H9 (cell line): ENCODE measurements around the gene SLC51A. TPM values are rescaled to one million over a fixed set of nuclear protein-coding genes. Genes with fewer than 3 reads are reported as not detected.

Source experiments
- DNase-seq: peaks from one replicate; pipeline ENCODE4 v3.0.0-alpha.2; 2017
- H2AFZ ChIP-seq: one replicate; pipeline ENCODE4 v1.6.1; 2013; ENCODE audit warnings: mild to moderate bottlenecking, low read length, control low read depth, moderate library complexity
- H2AK5ac ChIP-seq: 2 replicates; pipeline ENCODE4 v1.6.1; 2013; ENCODE audit warnings: low read length, control low read depth, mixed read lengths; ENCODE audit not compliant: insufficient read length
- H2BK120ac ChIP-seq: one replicate; pipeline ENCODE4 v1.6.1; 2013; ENCODE audit warnings: low read depth, mild to moderate bottlenecking, low read length, control low read depth, inconsistent platforms; ENCODE audit not compliant: poor library complexity, severe bottlenecking
- H2BK12ac ChIP-seq: 2 replicates; pipeline ENCODE4 v1.6.1; 2013; ENCODE audit warnings: low read length, control low read depth, mixed read lengths, low read depth; ENCODE audit not compliant: insufficient read length
- H2BK15ac ChIP-seq: 2 replicates; pipeline ENCODE4 v1.6.1; 2013; ENCODE audit warnings: low read depth, low read length, control low read depth
- H2BK20ac ChIP-seq: one replicate; pipeline ENCODE4 v1.6.1; 2013; ENCODE audit warnings: low read depth, mild to moderate bottlenecking, low read length, control low read depth, inconsistent platforms; ENCODE audit not compliant: poor library complexity, severe bottlenecking
- H2BK5ac ChIP-seq: 2 replicates; pipeline ENCODE4 v1.6.1; 2013; ENCODE audit warnings: low read length, control low read depth, mixed read lengths; ENCODE audit not compliant: insufficient read length
- H3K14ac ChIP-seq: 2 replicates; pipeline ENCODE4 v1.6.1; 2013; ENCODE audit warnings: low read length, control low read depth; ENCODE audit not compliant: insufficient read depth
- H3K18ac ChIP-seq: 2 replicates; pipeline ENCODE4 v1.6.1; 2013; ENCODE audit warnings: low read depth, mild to moderate bottlenecking, mixed read lengths, low read length, control low read depth; ENCODE audit not compliant: insufficient read length
- H3K23ac ChIP-seq: 2 replicates; pipeline ENCODE4 v1.6.1; 2013; ENCODE audit warnings: low read length, control low read depth, mixed read lengths, low read depth; ENCODE audit not compliant: insufficient read length
- H3K23me2 ChIP-seq: 2 replicates; pipeline ENCODE4 v1.6.1; 2013; ENCODE audit warnings: low read depth, mild to moderate bottlenecking, mixed read lengths, low read length, control low read depth; ENCODE audit not compliant: insufficient read length, poor library complexity, severe bottlenecking
- H3K27ac ChIP-seq: 2 replicates; pipeline ENCODE4 v1.5.1; 2013; ENCODE audit warnings: low read length, control low read depth, mixed read lengths, low read depth; ENCODE audit not compliant: insufficient read length
- H3K27me3 ChIP-seq: 2 replicates; pipeline ENCODE4 v1.6.1; 2013; ENCODE audit warnings: low read length, control low read depth, inconsistent platforms; ENCODE audit not compliant: insufficient read depth
- H3K4ac ChIP-seq: 2 replicates; pipeline ENCODE4 v1.6.1; 2013; ENCODE audit warnings: low read depth, mild to moderate bottlenecking, control low read depth, inconsistent platforms, low read length, moderate library complexity
- H3K4me1 ChIP-seq: 2 replicates; pipeline ENCODE4 v1.6.1; 2013; ENCODE audit warnings: low read length, control low read depth, inconsistent platforms; ENCODE audit not compliant: insufficient read depth
- H3K4me2 ChIP-seq: 2 replicates; pipeline ENCODE4 v1.6.1; 2013; ENCODE audit warnings: low read length, control low read depth, mixed read lengths; ENCODE audit not compliant: insufficient read length, insufficient read depth
- H3K56ac ChIP-seq: 2 replicates; pipeline ENCODE4 v1.6.1; 2013; ENCODE audit warnings: low read depth, mild to moderate bottlenecking, mixed read lengths, low read length, control low read depth; ENCODE audit not compliant: insufficient read length
- H3K79me1 ChIP-seq: 2 replicates; pipeline ENCODE4 v1.6.1; 2013; ENCODE audit warnings: low read depth, mild to moderate bottlenecking, moderate library complexity, low read length, control low read depth, inconsistent platforms; ENCODE audit not compliant: insufficient read depth, poor library complexity, severe bottlenecking
- H3K79me2 ChIP-seq: 2 replicates; pipeline ENCODE4 v1.6.1; 2013; ENCODE audit warnings: low read length, control low read depth, inconsistent platforms; ENCODE audit not compliant: insufficient read depth
- H3K9ac ChIP-seq: 2 replicates; pipeline ENCODE4 v1.6.1; 2013; ENCODE audit warnings: low read length, control low read depth, mixed read lengths; ENCODE audit not compliant: insufficient read length; ENCODE audit errors: extremely low read depth
- H3K9me3 ChIP-seq: one replicate; pipeline ENCODE4 v1.6.1; 2013; ENCODE audit warnings: low read depth, low read length, inconsistent platforms; ENCODE audit not compliant: control insufficient read depth
- H3T11ph ChIP-seq: one replicate; pipeline ENCODE4 v1.6.1; 2013; ENCODE audit warnings: mild to moderate bottlenecking, low read length, control low read depth, inconsistent platforms
- H4K20me1 ChIP-seq: one replicate; pipeline ENCODE4 v1.6.1; 2013; ENCODE audit not compliant: control insufficient read depth, insufficient read length, insufficient read depth
- H4K5ac ChIP-seq: 2 replicates; pipeline ENCODE4 v1.6.1; 2013; ENCODE audit warnings: low read depth, mild to moderate bottlenecking, mixed read lengths, low read length, control low read depth; ENCODE audit not compliant: insufficient read length
- H4K8ac ChIP-seq: replicated peaks from 2 replicates; pipeline ENCODE4 v1.6.1; 2013; ENCODE audit warnings: low read length, control low read depth, mixed read lengths, low read depth; ENCODE audit not compliant: insufficient read length
- H4K91ac ChIP-seq: 2 replicates; pipeline ENCODE4 v1.6.1; 2013; ENCODE audit warnings: low read depth, mild to moderate bottlenecking, moderate library complexity, mixed read lengths, low read length, control low read depth; ENCODE audit not compliant: insufficient read length
- H3K27ac Mint-ChIP-seq, 3 experiments: 2 replicates in 2 of 3; 3 replicates in 1 of 3; pipeline ENCODE4 v1.8.0; 2020 to 2021; ENCODE audit warnings: mixed read lengths in 3 of 3, mild to moderate bottlenecking in 1 of 3, moderate library complexity in 1 of 3
- H3K27me3 Mint-ChIP-seq: 2 replicates; pipeline ENCODE4 v1.8.0; 2021; ENCODE audit warnings: low read depth, mild to moderate bottlenecking, moderate library complexity, mixed read lengths
- H3K36me3 Mint-ChIP-seq, 3 experiments: 2 replicates in 2 of 3; 3 replicates in 1 of 3; pipeline ENCODE4 v1.8.0; 2020 to 2021; ENCODE audit warnings: low read depth in 3 of 3, mixed read lengths in 3 of 3; ENCODE audit not compliant: insufficient read depth in 1 of 3
- H3K4me1 Mint-ChIP-seq, 2 experiments: 2 replicates each; pipeline ENCODE4 v1.8.0; 2020; ENCODE audit warnings: mixed read lengths in 2 of 2
- H3K4me3 Mint-ChIP-seq, 2 experiments: 2 replicates in 1 of 2; 3 replicates in 1 of 2; pipeline ENCODE4 v1.8.0; 2020 to 2021; ENCODE audit warnings: mild to moderate bottlenecking in 2 of 2, mixed read lengths in 2 of 2, moderate library complexity in 1 of 2
- H3K9me3 Mint-ChIP-seq, 2 experiments: 2 replicates in 1 of 2; 3 replicates in 1 of 2; pipeline ENCODE4 v1.8.0; 2020; ENCODE audit warnings: mild to moderate bottlenecking in 2 of 2, mixed read lengths in 2 of 2, moderate library complexity in 1 of 2
- WGBS: extraction: QIAGEN DNeasy Blood & Tissue Kit; methylation state at CpG from one replicate; pipeline ENCODE4 v1.1.7; 2013; ENCODE audit warnings: missing lambda C conversion rate, low lambda C conversion rate, mixed read lengths; ENCODE audit not compliant: insufficient read length; ENCODE audit errors: extremely low coverage; 5-methylcytosine and 5-hydroxymethylcytosine counted together
- total RNA-seq: library from RNA; stranded (reverse); gene quantifications from 2 replicates; pipeline ENCODE4 v1.2.1, GENCODE V29; 2021
- TF ChIP-seq, protein P1 (sequence below): fragments of 200-600 bp; sonication (generic); conservative IDR thresholded peaks from 3 replicates; pipeline ENCODE4 v1.8.0; 2021; ENCODE audit warnings: antibody characterized with exemption, mild to moderate bottlenecking

Gene SLC51A
- total RNA-seq, 1 experiment from 2014 or later = 5.6 TPM

DNA sequence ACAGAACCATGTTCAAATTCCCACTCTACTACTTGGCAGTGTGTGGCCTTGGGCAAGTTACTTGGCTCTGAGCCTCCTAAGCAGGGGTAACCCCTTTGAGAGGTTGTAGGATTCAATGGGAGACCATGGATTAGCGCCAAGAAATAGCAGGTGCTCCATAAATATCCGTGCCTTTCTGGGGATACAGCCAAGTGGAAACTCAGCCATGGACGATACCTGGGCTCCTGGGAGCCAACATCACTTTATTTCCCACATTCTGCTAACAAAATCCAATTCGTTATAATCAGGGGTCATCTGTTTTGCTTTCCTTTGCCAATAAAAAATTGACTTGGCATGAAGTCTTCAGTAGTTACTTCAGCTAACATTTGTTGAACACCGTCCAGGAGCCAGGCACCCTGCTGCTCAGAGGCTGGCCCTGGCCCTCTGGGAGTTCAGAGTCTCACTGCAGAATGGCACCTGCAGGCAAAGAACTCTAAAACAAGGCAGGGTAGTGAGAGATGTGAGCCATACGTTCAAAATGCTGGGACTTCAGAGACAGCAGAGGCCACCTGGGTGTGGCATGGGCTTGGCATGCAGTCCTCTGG is 47.4 kb upstream of the SLC51A start:
- no peak overlapping the region for H2BK15ac ChIP-seq
- no peak overlapping the region for H3K4ac ChIP-seq
- TF ChIP-seq, protein P1, sequence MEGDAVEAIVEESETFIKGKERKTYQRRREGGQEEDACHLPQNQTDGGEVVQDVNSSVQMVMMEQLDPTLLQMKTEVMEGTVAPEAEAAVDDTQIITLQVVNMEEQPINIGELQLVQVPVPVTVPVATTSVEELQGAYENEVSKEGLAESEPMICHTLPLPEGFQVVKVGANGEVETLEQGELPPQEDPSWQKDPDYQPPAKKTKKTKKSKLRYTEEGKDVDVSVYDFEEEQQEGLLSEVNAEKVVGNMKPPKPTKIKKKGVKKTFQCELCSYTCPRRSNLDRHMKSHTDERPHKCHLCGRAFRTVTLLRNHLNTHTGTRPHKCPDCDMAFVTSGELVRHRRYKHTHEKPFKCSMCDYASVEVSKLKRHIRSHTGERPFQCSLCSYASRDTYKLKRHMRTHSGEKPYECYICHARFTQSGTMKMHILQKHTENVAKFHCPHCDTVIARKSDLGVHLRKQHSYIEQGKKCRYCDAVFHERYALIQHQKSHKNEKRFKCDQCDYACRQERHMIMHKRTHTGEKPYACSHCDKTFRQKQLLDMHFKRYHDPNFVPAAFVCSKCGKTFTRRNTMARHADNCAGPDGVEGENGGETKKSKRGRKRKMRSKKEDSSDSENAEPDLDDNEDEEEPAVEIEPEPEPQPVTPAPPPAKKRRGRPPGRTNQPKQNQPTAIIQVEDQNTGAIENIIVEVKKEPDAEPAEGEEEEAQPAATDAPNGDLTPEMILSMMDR = no peak
- no peaks in the 10 kb centered on the region for H3K36me3 Mint-ChIP-seq
- no peak overlapping the region for H3K18ac ChIP-seq
- H3K9ac ChIP-seq = no peak overlapping the region
- no peaks in the 10 kb centered on the region for H3K4me1 ChIP-seq
- DNase-seq = no peak
- H3K56ac ChIP-seq = no peak overlapping the region
- no peaks in the 10 kb centered on the region for H3K79me1 ChIP-seq
- H4K8ac ChIP-seq = no peak overlapping the region
- no peak overlapping the region for H2AK5ac ChIP-seq
- H3K23me2 ChIP-seq = no peaks in the 10 kb centered on the region
- no peak overlapping the region for H3K4me2 ChIP-seq
- no peaks in the 10 kb centered on the region for H3K79me2 ChIP-seq
- no CpG with 5 or more reads among the region's 6 CpGs for WGBS
- H2BK12ac ChIP-seq = no peak overlapping the region
- H3K27ac ChIP-seq = no peak overlapping the region
- no peak overlapping the region for H3K23ac ChIP-seq
- H3K27ac Mint-ChIP-seq = no peak overlapping the region
- H2BK120ac ChIP-seq = no peak overlapping the region
- peaks cover 0 to 4% of the 10 kb centered on the region in 2 experiments; a peak in 2 of 5 replicates for H3K9me3 Mint-ChIP-seq
- no peaks in the 10 kb centered on the region for H3K9me3 ChIP-seq
- no peaks in the 10 kb centered on the region for H4K20me1 ChIP-seq
- H4K5ac ChIP-seq = no peak overlapping the region
- H2AFZ ChIP-seq = no peak overlapping the region
- H3K27me3 Mint-ChIP-seq = no peaks in the 10 kb centered on the region
- peaks cover 0 to 3% of the 10 kb centered on the region in 2 experiments; a peak in 2 of 4 replicates for H3K4me1 Mint-ChIP-seq
- H2BK20ac ChIP-seq = no peak overlapping the region
- no peaks in the 10 kb centered on the region for H3K27me3 ChIP-seq
- H4K91ac ChIP-seq = no peak overlapping the region
- H3T11ph ChIP-seq = no peak overlapping the region
- H3K4me3 Mint-ChIP-seq = no peak overlapping the region
- H3K14ac ChIP-seq = no peak overlapping the region
- no peak overlapping the region for H2BK5ac ChIP-seq
